GM23338 (cell line): Measurements from ENCODE around the gene RBM19. TPM values are rescaled to one million over a fixed set of nuclear protein-coding genes. Genes with fewer than 3 reads are reported as not detected.

Source experiments
- ATAC-seq: fragments of 200-7000 bp; cut with Tn5 transposase; 3 replicates; pipeline ENCODE4 v1.9.1; 2020
- DNase-seq: peaks from one replicate; pipeline ENCODE4 v3.0.0-alpha.2; 2015; ENCODE audit warnings: low spot score
- H2AFZ ChIP-seq: fragments of 200-600 bp; sonication (generic); 2 replicates; pipeline ENCODE4 v1.8.0; 2016; ENCODE audit warnings: antibody characterized with exemption, mild to moderate bottlenecking, moderate library complexity
- H3F3A ChIP-seq: fragments of 200-600 bp; sonication (generic); replicated peaks from 2 replicates; pipeline ENCODE4 v1.8.0; 2017; ENCODE audit warnings: antibody characterized with exemption, mixed run types, low read depth
- H3K27ac ChIP-seq: fragments of 200-600 bp; sonication (generic); 2 replicates; pipeline ENCODE4 v1.6.1; 2016; ENCODE audit warnings: low read depth
- H3K27me3 ChIP-seq: fragments of 200-600 bp; sonication (generic); 2 replicates; pipeline ENCODE4 v1.8.0; 2016; ENCODE audit warnings: mild to moderate bottlenecking, mixed run types, moderate library complexity; ENCODE audit not compliant: insufficient read depth
- H3K36me3 ChIP-seq: fragments of 200-600 bp; sonication (generic); 2 replicates; pipeline ENCODE4 v1.8.0; 2016; ENCODE audit warnings: mild to moderate bottlenecking; ENCODE audit not compliant: insufficient read depth
- H3K4me1 ChIP-seq: fragments of 200-600 bp; sonication (generic); 2 replicates; pipeline ENCODE4 v1.8.0; 2016; ENCODE audit warnings: mild to moderate bottlenecking, moderate library complexity; ENCODE audit not compliant: insufficient read depth
- H3K4me2 ChIP-seq: fragments of 200-600 bp; sonication (generic); 2 replicates; pipeline ENCODE4 v1.7.1; 2017; ENCODE audit warnings: mixed run types
- H3K4me3 ChIP-seq: fragments of 200-600 bp; sonication (generic); 2 replicates; pipeline ENCODE4 v1.6.1; 2016; ENCODE audit warnings: mixed run types
- H3K79me2 ChIP-seq: fragments of 200-600 bp; sonication (generic); replicated peaks from 2 replicates; pipeline ENCODE4 v1.8.0; 2017; ENCODE audit warnings: mild to moderate bottlenecking; ENCODE audit not compliant: insufficient read depth
- H3K9me2 ChIP-seq: fragments of 200-600 bp; sonication (generic); 2 replicates; pipeline ENCODE4 v1.8.0; 2017; ENCODE audit not compliant: insufficient read depth
- H4K20me1 ChIP-seq: fragments of 200-600 bp; sonication (generic); replicated peaks from 2 replicates; pipeline ENCODE4 v1.8.0; 2017; ENCODE audit warnings: mild to moderate bottlenecking; ENCODE audit not compliant: insufficient read depth
- H3K27ac Mint-ChIP-seq: 2 replicates; pipeline ENCODE4 v1.8.0; 2020; ENCODE audit warnings: inconsistent platforms, mild to moderate bottlenecking, moderate library complexity, mixed read lengths
- H3K27me3 Mint-ChIP-seq: 3 replicates; pipeline ENCODE4 v1.8.0; 2022; ENCODE audit warnings: low read depth, mild to moderate bottlenecking, moderate library complexity, mixed read lengths, inconsistent platforms; ENCODE audit not compliant: insufficient read depth, poor library complexity
- H3K36me3 Mint-ChIP-seq: 3 replicates; pipeline ENCODE4 v1.8.0; 2021; ENCODE audit warnings: low read depth, mild to moderate bottlenecking, inconsistent platforms, moderate library complexity, mixed read lengths
- H3K4me1 Mint-ChIP-seq: 3 replicates; pipeline ENCODE4 v1.8.0; 2020; ENCODE audit warnings: mild to moderate bottlenecking, inconsistent platforms, mixed read lengths
- H3K4me3 Mint-ChIP-seq: 3 replicates; pipeline ENCODE4 v1.8.0; 2021; ENCODE audit warnings: moderate library complexity, mild to moderate bottlenecking, inconsistent platforms, mixed read lengths
- H3K9me3 Mint-ChIP-seq: 3 replicates; pipeline ENCODE4 v1.8.0; 2020; ENCODE audit warnings: moderate library complexity, mild to moderate bottlenecking, inconsistent platforms, mixed read lengths
- EZH2 ChIP-seq: fragments of 200-600 bp; sonication (generic); IDR thresholded peaks from one replicate; pipeline ENCODE4 v1.8.0; 2017; ENCODE audit warnings: antibody characterized with exemption, mild to moderate bottlenecking, low read depth; ENCODE audit not compliant: unreplicated experiment
- EZH2phosphoT487 ChIP-seq: fragments of 200-600 bp; sonication (generic); IDR thresholded peaks from one replicate; pipeline ENCODE4 v1.8.1; 2018; ENCODE audit warnings: antibody characterized with exemption; ENCODE audit not compliant: unreplicated experiment
- JUNB ChIP-seq: IDR thresholded peaks from one replicate; pipeline ENCODE4 v1.6.1; 2016; ENCODE audit warnings: antibody characterized with exemption; ENCODE audit not compliant: unreplicated experiment
- STAT1 ChIP-seq: IDR thresholded peaks from one replicate; pipeline ENCODE4 v1.6.1; 2016; ENCODE audit warnings: antibody characterized with exemption; ENCODE audit not compliant: unreplicated experiment
- ZNF114 ChIP-seq: fragments of 250-450 bp; sonication (Bioruptor Pico); IDR thresholded peaks from 2 replicates; pipeline ENCODE4 v1.5.0; 2020; ENCODE audit warnings: mild to moderate bottlenecking, moderate library complexity
- polyA plus RNA-seq: library from polyadenylated mRNA; unstranded; fragments of >200 nt; fragmentation: Nextera tagmentation; extraction: Ambion mirVana; gene quantifications from 2 replicates; pipeline ENCODE4 v1.2.1, GENCODE V29; 2016
- total RNA-seq: library from RNA; depleted of rRNA; stranded (reverse); fragments of >200 nt; shearing (Covaris generic); gene quantifications from 2 replicates; pipeline ENCODE4 v1.2.3, GENCODE V29; 2014
- TF ChIP-seq, protein P1 (sequence below): IDR thresholded peaks from 2 replicates; pipeline ENCODE4 v1.6.1; 2016; ENCODE audit warnings: antibody characterized with exemption
- TF ChIP-seq, protein P2 (sequence below), 2 experiments: fragments of 200-600 bp in 1 of 2; sonication (generic) in 1 of 2; conservative IDR thresholded peaks; 2 replicates each; pipeline versions ENCODE4 v1.5.1 to v1.6.1; 2016 to 2017; ENCODE audit warnings: antibody characterized with exemption in 2 of 2, low read depth in 2 of 2, mild to moderate bottlenecking in 2 of 2, moderate library complexity in 1 of 2
- TF ChIP-seq, protein P3 (sequence below): fragments of 250-450 bp; sonication (Bioruptor Pico); IDR thresholded peaks from 2 replicates; pipeline ENCODE4 v1.5.0; 2020; ENCODE audit warnings: mild to moderate bottlenecking, moderate library complexity

Gene RBM19
- total and polyA plus RNA-seq, 2 experiments from 2014 or later: 43.4 to 56.7 TPM

DNA sequence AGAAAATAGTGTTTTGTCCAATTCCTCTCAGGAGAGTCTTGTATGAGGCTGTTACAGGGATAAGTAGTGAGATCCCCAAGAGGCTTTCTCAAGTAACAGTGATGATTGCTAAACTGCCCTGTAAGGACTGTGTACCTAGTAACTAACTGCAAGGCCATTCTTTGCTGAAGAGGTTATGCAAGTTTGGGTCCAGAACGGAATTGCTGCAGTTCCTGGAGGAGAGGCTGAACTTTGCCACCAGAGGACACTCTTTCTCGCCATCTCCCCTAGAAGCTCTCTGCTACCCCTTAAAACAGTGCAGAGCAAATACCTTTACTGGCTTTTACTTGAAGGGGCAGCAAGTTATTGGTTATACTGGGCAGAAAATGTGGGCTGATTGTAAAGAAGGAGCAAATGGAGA lies 180.0 kb downstream of the RBM19 start:
- no peak overlapping the region for H3K4me3 Mint-ChIP-seq
- H3K4me1 ChIP-seq: no peaks in the 10 kb centered on the region
- peak; percentile 32 for DNase-seq
- no peaks in the 10 kb centered on the region for H3K36me3 ChIP-seq
- peaks cover 11% of the 10 kb centered on the region; the same call in 2 of the 3 replicates for H3K9me3 Mint-ChIP-seq
- peaks cover 5% of the 10 kb centered on the region; the same call in 1 of the 2 replicates for H3K27me3 ChIP-seq
- H3K27ac ChIP-seq: no peak overlapping the region
- no peak overlapping the region for H3K4me3 ChIP-seq
- no peaks in the 10 kb centered on the region for H3F3A ChIP-seq
- no peak overlapping the region for H2AFZ ChIP-seq
- H3K4me1 Mint-ChIP-seq: peaks cover 8% of the 10 kb centered on the region
- ATAC-seq: peak; percentile 32; the same call in 2 of the 3 replicates
- H3K36me3 Mint-ChIP-seq: no peaks in the 10 kb centered on the region
- H3K9me2 ChIP-seq: no peaks in the 10 kb centered on the region
- peaks cover 6% of the 10 kb centered on the region for H3K27me3 Mint-ChIP-seq
- no peak overlapping the region for H3K27ac Mint-ChIP-seq
- H3K79me2 ChIP-seq: no peaks in the 10 kb centered on the region
- H4K20me1 ChIP-seq: no peaks in the 10 kb centered on the region
- no peak overlapping the region for H3K4me2 ChIP-seq
- TF ChIP-seq, protein P1, sequence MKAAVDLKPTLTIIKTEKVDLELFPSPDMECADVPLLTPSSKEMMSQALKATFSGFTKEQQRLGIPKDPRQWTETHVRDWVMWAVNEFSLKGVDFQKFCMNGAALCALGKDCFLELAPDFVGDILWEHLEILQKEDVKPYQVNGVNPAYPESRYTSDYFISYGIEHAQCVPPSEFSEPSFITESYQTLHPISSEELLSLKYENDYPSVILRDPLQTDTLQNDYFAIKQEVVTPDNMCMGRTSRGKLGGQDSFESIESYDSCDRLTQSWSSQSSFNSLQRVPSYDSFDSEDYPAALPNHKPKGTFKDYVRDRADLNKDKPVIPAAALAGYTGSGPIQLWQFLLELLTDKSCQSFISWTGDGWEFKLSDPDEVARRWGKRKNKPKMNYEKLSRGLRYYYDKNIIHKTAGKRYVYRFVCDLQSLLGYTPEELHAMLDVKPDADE: no peak
- TF ChIP-seq, protein P2, sequence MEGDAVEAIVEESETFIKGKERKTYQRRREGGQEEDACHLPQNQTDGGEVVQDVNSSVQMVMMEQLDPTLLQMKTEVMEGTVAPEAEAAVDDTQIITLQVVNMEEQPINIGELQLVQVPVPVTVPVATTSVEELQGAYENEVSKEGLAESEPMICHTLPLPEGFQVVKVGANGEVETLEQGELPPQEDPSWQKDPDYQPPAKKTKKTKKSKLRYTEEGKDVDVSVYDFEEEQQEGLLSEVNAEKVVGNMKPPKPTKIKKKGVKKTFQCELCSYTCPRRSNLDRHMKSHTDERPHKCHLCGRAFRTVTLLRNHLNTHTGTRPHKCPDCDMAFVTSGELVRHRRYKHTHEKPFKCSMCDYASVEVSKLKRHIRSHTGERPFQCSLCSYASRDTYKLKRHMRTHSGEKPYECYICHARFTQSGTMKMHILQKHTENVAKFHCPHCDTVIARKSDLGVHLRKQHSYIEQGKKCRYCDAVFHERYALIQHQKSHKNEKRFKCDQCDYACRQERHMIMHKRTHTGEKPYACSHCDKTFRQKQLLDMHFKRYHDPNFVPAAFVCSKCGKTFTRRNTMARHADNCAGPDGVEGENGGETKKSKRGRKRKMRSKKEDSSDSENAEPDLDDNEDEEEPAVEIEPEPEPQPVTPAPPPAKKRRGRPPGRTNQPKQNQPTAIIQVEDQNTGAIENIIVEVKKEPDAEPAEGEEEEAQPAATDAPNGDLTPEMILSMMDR (conservative IDR thresholded peaks at IDR 0.05; ENCODE audit: low read depth in 2 of 2): peak; percentile 25 to 56

DNA sequence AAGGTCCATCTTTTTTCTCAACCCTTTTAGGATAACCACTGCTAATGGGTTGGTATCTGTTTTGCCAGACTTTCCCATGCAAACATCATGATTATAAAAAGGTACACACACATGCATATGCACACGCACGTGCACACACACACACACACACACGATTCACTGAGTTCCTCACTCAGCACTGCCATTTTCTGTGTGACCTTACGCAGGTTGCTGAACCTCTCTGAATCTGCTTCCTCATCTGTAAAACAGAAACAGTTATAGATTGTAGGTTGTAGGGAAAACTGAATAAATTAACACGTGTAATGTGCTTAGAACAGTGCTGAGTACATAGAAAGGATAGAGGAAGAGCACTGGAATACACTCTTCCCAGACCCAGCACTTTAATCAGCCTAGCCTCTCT lies 182.3 kb downstream of the RBM19 start:
- H2AFZ ChIP-seq: no peak overlapping the region
- H3K4me1 Mint-ChIP-seq: peaks cover 8% of the 10 kb centered on the region
- H3K79me2 ChIP-seq: no peaks in the 10 kb centered on the region
- peaks cover 14% of the 10 kb centered on the region for H3K9me3 Mint-ChIP-seq
- H3K27ac ChIP-seq: no peak overlapping the region
- no peaks in the 10 kb centered on the region for H3K9me2 ChIP-seq
- H3K4me2 ChIP-seq: no peak overlapping the region
- no peaks in the 10 kb centered on the region for H3K36me3 ChIP-seq
- DNase-seq (no peak), ATAC-seq (no peak)
- no peak overlapping the region for H3K27ac Mint-ChIP-seq
- no peaks in the 10 kb centered on the region for H3K4me1 ChIP-seq
- peaks cover 10% of the 10 kb centered on the region for H3K27me3 Mint-ChIP-seq
- H4K20me1 ChIP-seq: no peaks in the 10 kb centered on the region
- H3K4me3 ChIP-seq: no peak overlapping the region
- H3K36me3 Mint-ChIP-seq: no peaks in the 10 kb centered on the region
- H3K4me3 Mint-ChIP-seq: no peak overlapping the region
- peaks cover 5% of the 10 kb centered on the region; the same call in 1 of the 2 replicates for H3K27me3 ChIP-seq
- H3F3A ChIP-seq: no peaks in the 10 kb centered on the region
- TF ChIP-seq, protein P3, sequence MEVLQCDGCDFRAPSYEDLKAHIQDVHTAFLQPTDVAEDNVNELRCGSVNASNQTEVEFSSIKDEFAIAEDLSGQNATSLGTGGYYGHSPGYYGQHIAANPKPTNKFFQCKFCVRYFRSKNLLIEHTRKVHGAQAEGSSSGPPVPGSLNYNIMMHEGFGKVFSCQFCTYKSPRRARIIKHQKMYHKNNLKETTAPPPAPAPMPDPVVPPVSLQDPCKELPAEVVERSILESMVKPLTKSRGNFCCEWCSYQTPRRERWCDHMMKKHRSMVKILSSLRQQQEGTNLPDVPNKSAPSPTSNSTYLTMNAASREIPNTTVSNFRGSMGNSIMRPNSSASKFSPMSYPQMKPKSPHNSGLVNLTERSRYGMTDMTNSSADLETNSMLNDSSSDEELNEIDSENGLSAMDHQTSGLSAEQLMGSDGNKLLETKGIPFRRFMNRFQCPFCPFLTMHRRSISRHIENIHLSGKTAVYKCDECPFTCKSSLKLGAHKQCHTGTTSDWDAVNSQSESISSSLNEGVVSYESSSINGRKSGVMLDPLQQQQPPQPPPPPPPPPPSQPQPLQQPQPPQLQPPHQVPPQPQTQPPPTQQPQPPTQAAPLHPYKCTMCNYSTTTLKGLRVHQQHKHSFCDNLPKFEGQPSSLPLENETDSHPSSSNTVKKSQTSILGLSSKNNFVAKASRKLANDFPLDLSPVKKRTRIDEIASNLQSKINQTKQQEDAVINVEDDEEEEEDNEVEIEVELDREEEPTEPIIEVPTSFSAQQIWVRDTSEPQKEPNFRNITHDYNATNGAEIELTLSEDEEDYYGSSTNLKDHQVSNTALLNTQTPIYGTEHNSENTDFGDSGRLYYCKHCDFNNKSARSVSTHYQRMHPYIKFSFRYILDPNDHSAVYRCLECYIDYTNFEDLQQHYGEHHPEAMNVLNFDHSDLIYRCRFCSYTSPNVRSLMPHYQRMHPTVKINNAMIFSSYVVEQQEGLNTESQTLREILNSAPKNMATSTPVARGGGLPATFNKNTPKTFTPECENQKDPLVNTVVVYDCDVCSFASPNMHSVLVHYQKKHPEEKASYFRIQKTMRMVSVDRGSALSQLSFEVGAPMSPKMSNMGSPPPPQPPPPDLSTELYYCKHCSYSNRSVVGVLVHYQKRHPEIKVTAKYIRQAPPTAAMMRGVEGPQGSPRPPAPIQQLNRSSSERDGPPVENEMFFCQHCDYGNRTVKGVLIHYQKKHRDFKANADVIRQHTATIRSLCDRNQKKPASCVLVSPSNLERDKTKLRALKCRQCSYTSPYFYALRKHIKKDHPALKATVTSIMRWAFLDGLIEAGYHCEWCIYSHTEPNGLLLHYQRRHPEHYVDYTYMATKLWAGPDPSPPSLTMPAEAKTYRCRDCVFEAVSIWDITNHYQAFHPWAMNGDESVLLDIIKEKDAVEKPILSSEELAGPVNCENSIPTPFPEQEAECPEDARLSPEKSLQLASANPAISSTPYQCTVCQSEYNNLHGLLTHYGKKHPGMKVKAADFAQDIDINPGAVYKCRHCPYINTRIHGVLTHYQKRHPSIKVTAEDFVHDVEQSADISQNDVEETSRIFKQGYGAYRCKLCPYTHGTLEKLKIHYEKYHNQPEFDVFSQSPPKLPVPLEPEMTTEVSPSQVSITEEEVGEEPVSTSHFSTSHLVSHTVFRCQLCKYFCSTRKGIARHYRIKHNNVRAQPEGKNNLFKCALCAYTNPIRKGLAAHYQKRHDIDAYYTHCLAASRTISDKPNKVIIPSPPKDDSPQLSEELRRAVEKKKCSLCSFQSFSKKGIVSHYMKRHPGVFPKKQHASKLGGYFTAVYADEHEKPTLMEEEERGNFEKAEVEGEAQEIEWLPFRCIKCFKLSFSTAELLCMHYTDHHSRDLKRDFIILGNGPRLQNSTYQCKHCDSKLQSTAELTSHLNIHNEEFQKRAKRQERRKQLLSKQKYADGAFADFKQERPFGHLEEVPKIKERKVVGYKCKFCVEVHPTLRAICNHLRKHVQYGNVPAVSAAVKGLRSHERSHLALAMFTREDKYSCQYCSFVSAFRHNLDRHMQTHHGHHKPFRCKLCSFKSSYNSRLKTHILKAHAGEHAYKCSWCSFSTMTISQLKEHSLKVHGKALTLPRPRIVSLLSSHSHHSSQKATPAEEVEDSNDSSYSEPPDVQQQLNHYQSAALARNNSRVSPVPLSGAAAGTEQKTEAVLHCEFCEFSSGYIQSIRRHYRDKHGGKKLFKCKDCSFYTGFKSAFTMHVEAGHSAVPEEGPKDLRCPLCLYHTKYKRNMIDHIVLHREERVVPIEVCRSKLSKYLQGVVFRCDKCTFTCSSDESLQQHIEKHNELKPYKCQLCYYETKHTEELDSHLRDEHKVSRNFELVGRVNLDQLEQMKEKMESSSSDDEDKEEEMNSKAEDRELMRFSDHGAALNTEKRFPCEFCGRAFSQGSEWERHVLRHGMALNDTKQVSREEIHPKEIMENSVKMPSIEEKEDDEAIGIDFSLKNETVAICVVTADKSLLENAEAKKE: no peak
- TF ChIP-seq JUNB: no peak
- no peak for TF ChIP-seq STAT1
- TF ChIP-seq, protein P1: no peak
- TF ChIP-seq EZH2: no peak
- TF ChIP-seq, protein P2 (conservative IDR thresholded peaks at IDR 0.05; ENCODE audit: low read depth in 2 of 2): no peak
- TF ChIP-seq EZH2phosphoT487: no peak
- no peak for TF ChIP-seq ZNF114
